MM.1S (cell line): ENCODE measurements around the gene SLC25A22.

Source experiments
- EZH2phosphoT487 ChIP-seq: fragments of 300-600 bp; sonication (generic); IDR thresholded peaks from 2 replicates; pipeline ENCODE4 v1.6.1; 2018; ENCODE audit warnings: antibody characterized with exemption, low read length
- TF ChIP-seq, protein P1 (sequence below): fragments of 300-600 bp; sonication (generic); IDR thresholded peaks from 2 replicates; pipeline ENCODE4 v1.5.1; 2016; ENCODE audit warnings: antibody characterized with exemption, low read length, mixed read lengths

DNA sequence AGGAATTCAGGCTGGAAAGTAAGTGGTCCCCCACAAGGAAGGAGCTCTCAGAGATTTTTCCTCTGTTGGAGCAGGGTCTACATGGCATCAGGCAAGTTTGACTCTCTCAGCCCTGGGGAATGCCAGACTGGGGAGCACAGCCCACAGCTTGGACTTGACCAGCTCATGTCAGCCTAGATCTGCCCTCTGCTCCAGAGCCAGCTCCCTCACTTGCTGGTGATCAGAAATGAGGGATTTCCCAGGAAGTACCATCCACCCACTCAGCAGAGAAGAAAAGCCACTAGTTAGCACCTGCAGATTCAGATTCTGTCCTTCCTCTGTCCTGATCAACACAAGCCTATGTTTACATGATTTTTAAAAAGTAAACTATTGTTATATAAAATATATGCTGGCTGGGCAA, 37.8 kb downstream of the SLC25A22 start:
- TF ChIP-seq, protein P1, sequence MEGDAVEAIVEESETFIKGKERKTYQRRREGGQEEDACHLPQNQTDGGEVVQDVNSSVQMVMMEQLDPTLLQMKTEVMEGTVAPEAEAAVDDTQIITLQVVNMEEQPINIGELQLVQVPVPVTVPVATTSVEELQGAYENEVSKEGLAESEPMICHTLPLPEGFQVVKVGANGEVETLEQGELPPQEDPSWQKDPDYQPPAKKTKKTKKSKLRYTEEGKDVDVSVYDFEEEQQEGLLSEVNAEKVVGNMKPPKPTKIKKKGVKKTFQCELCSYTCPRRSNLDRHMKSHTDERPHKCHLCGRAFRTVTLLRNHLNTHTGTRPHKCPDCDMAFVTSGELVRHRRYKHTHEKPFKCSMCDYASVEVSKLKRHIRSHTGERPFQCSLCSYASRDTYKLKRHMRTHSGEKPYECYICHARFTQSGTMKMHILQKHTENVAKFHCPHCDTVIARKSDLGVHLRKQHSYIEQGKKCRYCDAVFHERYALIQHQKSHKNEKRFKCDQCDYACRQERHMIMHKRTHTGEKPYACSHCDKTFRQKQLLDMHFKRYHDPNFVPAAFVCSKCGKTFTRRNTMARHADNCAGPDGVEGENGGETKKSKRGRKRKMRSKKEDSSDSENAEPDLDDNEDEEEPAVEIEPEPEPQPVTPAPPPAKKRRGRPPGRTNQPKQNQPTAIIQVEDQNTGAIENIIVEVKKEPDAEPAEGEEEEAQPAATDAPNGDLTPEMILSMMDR: no peak
- no peak for TF ChIP-seq EZH2phosphoT487
